Amniotic epithelial cell (primary cell): ENCODE measurements around the gene PUM1.
"Not testable (repeated sequence)": the region's sequence is repeated elsewhere in the genome, so short reads cannot be mapped to it uniquely, and the experiment has no call there.

Source experiments
- DNase-seq: peaks from one replicate; pipeline ENCODE4 v3.0.0-alpha.2; 2010; ENCODE audit warnings: low read depth

PUM1 gene

DNA sequence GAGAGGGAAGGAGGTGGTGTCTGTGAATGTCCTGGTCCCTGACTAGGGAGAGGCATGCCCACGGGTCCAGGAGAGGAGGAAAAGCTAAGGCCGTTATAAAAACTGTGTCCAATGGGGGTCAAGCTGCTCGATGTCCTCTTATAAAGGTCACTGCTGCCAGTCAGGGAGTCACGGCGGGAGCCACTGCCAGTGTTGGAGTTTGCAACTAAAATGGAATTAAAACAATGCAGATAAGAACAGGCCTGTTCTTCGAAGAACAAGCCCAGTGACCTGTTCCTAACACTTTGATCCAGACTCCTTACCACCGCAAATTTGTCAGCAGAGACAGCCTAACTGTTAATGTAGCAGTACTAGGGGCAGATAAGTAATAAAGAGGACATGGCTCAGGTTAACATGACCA, 100.8 kb downstream of the PUM1 start:
- DNase-seq = peak; percentile 69

DNA sequence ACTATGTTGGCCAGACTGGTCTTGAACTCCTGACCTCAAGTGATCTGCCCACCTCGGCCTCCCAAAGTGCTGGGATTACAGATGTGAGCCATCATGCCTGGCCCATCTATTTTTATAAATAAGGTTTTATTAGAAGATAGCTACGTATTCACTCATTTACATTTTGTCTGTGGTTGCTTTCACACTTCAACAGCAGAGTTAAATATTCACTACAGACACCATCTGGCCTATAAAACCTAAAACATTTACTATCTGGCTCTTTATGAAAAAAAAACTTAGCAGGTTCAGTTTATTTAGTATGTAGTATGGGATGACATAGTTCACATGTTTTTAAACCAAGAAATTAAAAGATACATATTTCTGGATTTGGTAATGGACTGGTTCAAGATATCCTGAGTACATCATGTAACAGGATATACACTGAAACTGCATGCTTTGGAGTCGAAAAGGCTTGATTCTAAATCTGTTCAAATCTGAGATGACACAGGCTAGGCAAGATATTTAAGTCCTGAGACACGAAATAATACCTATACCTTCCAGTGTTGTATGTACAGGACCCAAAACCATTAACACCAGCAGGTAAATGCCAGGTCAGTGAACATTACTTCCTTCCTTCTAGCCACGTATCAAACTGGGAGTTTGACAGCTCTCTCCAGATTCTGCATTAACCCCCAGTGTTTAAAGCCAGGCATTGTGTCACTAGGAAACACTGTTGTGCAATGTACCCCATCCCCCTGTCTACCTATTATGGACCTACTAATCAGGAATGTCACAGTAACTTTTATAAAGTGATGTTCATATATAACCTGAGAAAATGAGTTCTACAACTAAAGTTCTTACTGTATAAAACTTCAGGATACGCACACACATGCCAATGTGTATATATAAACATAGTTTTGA, 102.7 kb downstream of the PUM1 start:
- DNase-seq = peak; percentile 31

- DNase-seq = no peak
These were observed 107.8 kb downstream of the PUM1 start for GRCh38 chr1:30957560-30958222.

DNA sequence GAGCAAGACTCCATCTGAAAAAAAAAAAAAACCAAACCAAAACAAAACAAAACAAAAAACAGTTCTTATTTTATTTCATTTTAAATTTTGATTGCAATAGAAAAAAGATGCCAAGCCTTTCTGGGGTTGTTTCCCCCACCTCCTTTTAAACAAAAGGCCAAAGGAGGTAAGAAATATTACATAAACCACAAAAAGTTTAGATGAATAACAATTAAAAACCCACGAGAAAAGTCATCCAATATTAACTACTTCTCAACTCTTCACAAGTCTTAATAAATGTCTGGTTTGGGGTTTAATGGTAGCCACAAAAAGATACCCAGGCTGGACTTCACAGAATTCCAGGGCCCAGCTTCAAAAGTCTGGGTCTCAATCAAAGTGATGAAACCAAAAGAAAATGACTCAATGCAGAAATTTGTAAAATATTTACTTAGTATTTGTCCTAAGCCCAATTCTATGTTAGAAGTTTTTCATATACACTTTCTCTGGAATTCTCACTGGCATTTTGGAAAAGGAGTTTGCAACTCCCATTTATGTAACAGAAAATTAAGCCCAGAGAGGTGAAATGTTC, 110.0 kb downstream of the PUM1 start:
- peak; percentile 75 for DNase-seq

DNA sequence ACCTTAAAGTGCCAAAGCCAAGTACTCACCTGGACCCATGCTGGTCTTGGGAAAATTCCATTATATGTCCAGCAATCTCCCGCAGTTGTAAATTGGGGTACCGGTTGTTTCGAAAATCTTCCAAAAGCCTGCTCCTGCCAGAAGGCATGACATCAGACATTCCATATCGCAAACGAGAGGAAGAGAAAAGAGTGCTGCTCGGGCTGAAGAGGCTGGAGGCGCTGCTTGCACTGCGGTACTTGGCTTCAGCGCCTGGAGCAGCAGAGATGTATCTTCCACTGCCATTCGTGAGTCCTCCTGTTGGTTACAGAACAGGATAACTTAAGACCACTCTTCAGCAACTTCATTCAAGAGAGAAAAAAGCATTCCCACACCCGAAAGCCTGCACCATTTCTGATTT, 111.8 kb downstream of the PUM1 start:
- no peak for DNase-seq

GRCh38 chr1:30952098-30952497, 113.4 kb downstream of the PUM1 start:
- no peak for DNase-seq

- no peak for DNase-seq
These were observed 114.8 kb downstream of the PUM1 start for GRCh38 chr1:30950700-30951099.

DNA sequence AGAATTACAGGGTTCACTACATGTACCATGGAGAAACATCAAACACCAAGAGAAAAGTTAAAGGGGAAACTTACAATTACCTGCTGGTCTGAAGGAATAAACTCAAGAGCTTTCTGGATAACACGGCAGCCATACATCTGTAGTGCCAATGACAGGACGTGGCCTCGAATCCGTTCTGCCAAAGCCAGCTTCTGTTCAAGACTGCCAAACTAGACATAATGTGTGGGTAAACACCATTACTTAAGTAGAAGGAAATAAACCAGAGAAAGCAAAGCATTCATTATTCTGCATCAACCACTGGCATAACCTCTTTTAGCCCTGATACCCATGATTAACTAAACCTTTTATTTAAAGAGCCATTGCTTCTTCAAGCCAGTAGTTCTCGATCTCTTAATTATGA, 115.5 kb downstream of the PUM1 start:
- no peak for DNase-seq

GRCh38 chr1:30949487-30949838, 116.1 kb downstream of the PUM1 start:
- not testable (repeated sequence) for DNase-seq

- DNase-seq = peak; percentile 27
These were observed 116.6 kb downstream of the PUM1 start for GRCh38 chr1:30948813-30949486.

DNA sequence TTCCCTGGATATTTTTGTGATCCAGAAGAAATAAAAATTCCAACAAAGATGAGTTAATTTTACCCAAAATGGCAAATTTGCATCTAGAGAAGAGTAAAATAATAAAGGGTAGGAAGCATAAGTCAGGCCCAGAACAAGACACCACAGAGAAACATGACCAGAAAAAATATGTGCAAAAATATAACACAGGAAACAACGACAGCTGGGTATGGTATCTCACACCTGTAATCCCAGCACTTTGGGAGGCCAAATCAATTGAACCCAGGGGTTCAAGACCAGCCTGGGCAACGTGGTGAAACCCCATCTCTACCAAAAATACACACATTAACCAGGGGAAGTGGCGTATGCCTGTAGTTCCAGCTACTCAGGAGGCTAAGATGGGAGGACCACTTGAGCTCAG, 117.2 kb downstream of the PUM1 start:
- DNase-seq = no peak

- no peak for DNase-seq
These were observed 118.3 kb downstream of the PUM1 start for GRCh38 chr1:30947212-30947611.

GRCh38 chr1:30942326-30942963, 123.1 kb downstream of the PUM1 start:
- DNase-seq = no peak

DNA sequence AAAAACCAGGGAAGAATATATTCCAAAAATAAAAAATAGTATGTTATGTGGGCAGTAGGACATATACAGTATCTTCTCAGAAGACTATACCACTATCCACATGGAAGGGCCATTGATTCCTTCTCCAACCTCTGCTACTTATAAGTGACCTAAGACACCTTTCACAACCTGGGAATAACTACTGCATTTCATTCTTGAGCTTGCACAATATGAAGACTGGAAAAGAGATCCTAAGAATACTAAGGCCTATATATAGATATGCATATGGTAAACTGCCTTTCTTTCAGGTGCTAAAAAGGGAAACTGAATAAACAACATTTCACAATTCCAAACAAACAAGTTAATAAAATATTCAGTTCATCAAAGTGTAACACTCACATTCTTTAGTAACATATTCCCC, 125.0 kb downstream of the PUM1 start:
- DNase-seq = no peak

GRCh38 chr1:30936541-30937171, 128.9 kb downstream of the PUM1 start:
- DNase-seq = no peak

- not testable (repeated sequence) for DNase-seq
These were observed 129.8 kb downstream of the PUM1 start for GRCh38 chr1:30935758-30936157.

- no peak for DNase-seq
These were observed 130.9 kb downstream of the PUM1 start for GRCh38 chr1:30934613-30935012.

DNA sequence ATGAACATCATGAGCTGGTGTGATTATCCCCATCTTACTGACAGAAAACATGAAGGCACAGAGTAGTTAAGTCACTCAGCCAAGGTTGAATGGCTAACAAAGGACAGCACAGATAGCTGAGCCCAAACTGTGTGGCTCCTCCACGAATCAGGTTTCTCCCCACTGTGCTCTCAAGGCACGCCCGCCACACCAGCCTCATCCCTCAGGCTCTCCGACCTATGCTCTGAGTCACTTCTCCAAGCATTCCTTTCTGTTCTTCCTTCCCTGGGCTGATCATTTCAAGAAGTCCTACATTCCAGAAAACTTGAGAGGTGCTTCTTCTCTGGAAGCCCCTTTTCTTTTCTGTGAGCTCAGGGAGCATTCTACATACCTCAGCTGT, 131.7 kb downstream of the PUM1 start:
- DNase-seq = peak; percentile 59

- DNase-seq = no peak
These were observed 134.8 kb downstream of the PUM1 start for GRCh38 chr1:30930631-30931173.

DNA sequence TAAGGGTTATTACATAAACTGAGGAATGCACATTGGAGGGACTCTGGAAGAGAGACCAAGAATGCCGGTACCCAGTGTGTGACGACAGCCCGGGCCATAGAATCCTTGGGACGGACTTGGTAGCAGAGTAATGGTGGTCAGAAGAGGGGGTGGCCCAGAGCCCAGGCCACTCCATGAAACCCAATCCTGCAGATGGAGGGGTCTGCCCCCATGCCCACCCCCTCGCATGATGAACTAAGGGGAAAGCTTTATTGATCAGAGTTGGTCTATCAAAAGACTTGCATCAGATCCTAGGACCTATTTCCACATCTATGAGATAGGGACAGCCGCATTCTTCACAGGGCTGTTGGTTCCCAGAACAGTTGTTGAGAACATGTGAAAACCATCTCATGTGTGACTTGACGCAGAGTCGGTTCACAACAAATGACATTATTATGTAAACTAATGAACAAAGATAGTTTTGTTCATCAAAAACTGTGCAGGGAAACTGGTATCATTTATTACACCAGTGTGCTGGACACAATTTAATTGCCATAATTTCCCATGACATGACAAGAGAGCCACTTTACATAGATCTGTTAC, 135.5 kb downstream of the PUM1 start:
- no peak for DNase-seq
